Astrocyte of the cerebellum (primary cell): ENCODE results near the gene FTCD.

Experiments used
- DNase-seq: peaks from one replicate; pipeline ENCODE4 v3.0.0-alpha.2; 2011; ENCODE audit warnings: low read depth
- H3K4me3 ChIP-seq: 2 replicates; pipeline ENCODE4 v1.5.1; 2011; ENCODE audit warnings: mild to moderate bottlenecking, low read depth, low read length, moderate library complexity
- in situ Hi-C: cut with HindIII; loops from 2 replicates; pipeline ENCODE4 v1.10.0; 2017; ENCODE audit warnings: low sequenced_read_pairs
- TF ChIP-seq, protein P1 (sequence below): IDR thresholded peaks from 2 replicates; pipeline ENCODE4 v1.5.1; 2012; ENCODE audit warnings: low read length, low read depth, moderate library complexity, mild to moderate bottlenecking; ENCODE audit errors: missing control alignments

Gene FTCD

DNA sequence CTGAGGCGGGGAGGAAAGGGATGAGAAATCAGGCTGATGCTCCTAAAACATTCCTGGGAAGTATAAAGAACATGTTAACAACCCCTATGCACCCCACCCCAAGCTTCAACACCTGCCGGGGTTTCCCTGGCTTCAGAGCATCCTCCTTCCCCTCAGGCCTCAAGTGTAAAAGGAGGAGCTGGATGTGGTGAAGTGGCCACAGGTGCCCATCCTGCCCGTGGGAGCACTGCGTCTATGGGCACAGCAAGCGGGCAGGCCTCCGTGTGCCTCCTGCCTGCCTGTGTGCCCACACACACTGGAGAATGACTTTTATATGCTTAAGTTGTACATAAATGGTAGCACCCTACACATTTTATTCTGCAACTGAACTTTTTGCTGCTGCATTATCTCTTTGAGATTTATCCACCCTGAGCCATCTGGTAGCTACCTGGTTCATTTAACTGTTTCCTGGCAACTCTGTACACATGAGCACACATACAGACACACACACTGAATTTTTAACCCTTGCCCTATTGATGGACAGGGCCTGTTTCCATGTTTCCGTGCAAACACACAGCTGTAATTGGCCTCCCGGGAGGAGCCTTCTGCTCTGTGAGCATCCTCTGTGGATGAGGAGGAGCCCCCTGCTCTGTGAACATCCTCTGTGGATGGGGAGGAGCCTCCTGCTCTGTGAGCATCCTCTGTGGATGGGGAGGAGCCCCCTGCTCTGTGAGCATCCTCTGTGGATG, 13.4 kb upstream of the FTCD start:
- TF ChIP-seq, protein P1, sequence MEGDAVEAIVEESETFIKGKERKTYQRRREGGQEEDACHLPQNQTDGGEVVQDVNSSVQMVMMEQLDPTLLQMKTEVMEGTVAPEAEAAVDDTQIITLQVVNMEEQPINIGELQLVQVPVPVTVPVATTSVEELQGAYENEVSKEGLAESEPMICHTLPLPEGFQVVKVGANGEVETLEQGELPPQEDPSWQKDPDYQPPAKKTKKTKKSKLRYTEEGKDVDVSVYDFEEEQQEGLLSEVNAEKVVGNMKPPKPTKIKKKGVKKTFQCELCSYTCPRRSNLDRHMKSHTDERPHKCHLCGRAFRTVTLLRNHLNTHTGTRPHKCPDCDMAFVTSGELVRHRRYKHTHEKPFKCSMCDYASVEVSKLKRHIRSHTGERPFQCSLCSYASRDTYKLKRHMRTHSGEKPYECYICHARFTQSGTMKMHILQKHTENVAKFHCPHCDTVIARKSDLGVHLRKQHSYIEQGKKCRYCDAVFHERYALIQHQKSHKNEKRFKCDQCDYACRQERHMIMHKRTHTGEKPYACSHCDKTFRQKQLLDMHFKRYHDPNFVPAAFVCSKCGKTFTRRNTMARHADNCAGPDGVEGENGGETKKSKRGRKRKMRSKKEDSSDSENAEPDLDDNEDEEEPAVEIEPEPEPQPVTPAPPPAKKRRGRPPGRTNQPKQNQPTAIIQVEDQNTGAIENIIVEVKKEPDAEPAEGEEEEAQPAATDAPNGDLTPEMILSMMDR: no peak
- DNase-seq: no peak
- in situ Hi-C loops: no loop called here
- H3K4me3 ChIP-seq: no peak overlapping the region

DNA sequence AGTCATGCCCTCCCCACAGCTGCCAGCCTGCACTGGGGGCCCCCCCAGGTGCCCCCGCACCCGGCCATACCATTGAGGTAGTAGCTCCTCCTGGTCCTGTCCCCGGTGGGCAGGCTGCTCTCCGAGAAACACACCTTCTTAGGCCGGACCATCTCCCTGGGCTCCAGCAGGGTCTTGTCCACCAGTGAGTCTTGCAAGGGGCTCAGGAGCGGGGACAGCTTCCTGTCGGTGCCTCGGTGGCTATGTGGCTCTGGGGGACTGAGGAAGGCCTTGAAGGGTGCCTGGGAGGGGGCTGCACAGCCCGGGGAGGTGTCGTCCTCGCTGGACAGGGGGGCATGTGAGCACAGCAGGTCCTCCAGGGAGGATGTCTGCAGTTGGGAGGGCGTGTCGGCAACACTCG, 12.9 kb upstream of the FTCD start:
- TF ChIP-seq, protein P1: no peak
- no peak for DNase-seq
- in situ Hi-C loops: no loop called here
- H3K4me3 ChIP-seq: no peak overlapping the region

DNA sequence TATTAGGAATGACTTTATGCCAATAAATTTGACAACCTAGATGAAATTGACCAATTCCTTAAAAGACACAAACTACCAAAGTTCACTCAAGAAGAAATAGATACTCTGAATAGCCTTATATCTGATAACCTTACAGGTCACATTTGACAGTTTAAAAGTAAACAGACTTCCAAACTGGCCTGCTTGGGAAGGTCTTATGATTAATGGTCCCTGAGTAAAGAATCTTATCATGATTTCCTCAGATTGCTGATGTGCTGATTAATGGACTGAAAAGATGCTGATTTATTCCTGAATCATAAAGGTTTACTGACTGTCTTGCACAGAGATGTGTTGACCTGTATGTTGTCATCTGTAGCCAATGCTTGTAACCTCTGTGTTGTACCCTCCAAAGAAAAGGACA, 9.7 kb upstream of the FTCD start:
- H3K4me3 ChIP-seq: no peak overlapping the region
- no peak for DNase-seq
- TF ChIP-seq, protein P1: no peak
- in situ Hi-C loops: no loop called here

DNA sequence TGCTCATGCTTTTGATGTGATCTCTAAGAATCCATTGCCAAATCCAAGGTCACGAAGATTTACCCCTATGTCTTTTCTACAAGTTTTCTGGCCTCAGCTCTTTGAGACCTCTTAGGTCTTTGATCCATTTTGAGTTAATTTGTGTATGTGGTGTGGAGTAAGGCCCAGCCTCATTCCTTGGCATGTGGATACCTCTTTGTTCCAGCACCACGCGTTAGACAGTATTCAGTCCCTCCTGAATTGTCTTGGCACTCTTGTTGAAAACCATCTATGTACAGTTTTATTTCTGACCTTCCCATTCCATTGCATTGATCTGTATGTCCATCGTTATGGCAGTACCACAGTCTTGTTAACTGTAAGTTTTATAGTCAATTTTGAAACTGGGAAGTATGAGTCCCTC, 8.0 kb upstream of the FTCD start:
- DNase-seq: no peak
- TF ChIP-seq, protein P1: no peak
- no peak overlapping the region for H3K4me3 ChIP-seq
- in situ Hi-C loops: no loop called here

DNA sequence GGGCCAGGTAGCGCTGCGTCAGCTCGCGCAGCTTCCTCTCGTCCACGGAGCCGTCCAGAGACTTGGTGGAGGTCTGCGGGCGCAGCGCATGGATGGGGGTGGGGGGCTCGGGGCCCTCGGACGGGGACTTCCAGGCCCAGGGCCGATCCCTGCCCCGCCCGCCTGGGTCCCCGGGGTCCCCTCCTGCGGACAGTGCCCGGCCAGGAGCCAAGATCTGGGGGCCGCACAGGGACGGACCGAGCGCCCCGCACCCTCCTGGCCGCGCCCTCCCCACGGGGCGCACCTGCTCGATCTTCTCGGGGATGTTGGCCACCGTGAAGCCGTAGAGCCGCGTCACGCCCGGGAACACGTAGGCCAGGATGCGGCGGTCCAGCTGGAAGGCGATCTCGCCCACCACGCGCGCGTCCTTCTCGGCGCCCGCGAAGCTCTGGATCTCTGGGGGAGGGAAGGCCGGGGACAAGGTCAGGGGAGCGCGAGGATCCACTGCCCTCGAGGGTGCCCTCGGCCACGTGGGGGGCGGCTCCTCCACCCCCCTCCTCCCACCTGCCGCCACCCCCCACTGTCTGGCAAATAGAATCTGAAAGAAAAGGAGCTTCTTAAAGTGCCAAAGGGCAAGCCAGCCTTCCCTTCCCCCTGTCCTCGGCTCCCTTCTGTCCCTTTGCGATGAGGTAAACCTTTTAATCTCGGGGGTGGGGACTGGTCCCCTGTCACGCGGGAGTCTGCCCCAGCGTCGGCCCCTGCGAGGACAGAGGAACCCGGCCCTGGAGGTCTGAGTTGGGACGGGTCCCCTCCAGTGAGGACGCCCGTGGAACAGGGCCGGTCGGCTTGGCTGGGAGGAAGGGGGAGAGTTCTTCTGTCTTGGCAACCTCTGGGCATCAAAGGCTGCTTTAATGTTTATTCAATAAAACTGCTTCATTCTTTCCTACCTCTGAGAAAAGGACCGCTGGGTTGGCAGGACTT, 6.5 kb upstream of the FTCD start:
- no peak for DNase-seq
- H3K4me3 ChIP-seq: no peak overlapping the region
- TF ChIP-seq, protein P1: no peak
- in situ Hi-C loops: no loop called here

DNA sequence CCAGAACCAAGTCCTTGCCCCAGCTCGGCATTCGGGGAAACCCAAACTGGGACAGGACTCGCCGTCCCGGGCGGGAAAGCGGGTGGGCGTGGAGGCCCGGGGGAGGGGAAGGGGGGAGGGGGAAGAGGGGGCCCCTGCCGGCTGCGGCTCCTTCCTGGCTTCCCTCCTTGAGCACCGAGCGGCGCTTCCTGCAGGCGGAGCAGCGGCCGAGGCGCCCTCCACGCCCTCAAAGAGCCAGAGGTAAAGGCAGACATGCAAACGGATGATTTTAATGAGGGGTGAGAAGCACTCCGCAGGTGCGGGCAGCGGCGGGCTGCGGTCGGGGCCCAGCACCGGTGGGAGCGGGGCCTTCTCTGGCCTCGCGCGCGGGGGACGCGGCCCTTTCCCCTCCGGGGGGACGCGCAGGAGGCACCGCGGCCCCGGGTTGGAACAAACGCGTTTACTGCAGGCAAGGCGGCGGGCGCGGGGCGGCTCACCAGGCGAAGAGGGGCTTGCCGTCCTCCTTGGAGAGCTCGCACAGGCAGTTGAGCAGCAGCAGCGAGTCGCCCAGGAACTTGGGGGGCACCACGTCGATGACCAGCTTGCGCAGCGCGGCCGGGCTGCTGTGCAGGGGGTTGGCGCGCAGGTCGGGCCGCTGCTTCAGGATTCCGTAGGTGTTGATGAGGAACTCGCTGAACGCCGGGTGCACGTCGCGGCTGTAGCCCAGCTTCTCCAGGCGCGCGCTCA, 5.7 kb upstream of the FTCD start:
- H3K4me3 ChIP-seq: no peak overlapping the region
- in situ Hi-C loops: no loop called here
- no peak for DNase-seq
- TF ChIP-seq, protein P1: no peak
